Activated naive CD8-positive, alpha-beta T cell treated with anti-CD3 and anti-CD28 coated beads for 36 hours (primary cell): Measurements from ENCODE around the gene SMPD3. TPM values are rescaled to one million over a fixed set of nuclear protein-coding genes. Genes with fewer than 3 reads are reported as not detected.

Experiments
- DNase-seq: peaks from one replicate; pipeline ENCODE4 v3.0.0; 2021
- H3K27ac Mint-ChIP-seq: one replicate; pipeline ENCODE4 v1.8.0; 2022; ENCODE audit warnings: mild to moderate bottlenecking, moderate library complexity, mixed read lengths
- H3K27me3 Mint-ChIP-seq: one replicate; pipeline ENCODE4 v1.8.0; 2022; ENCODE audit warnings: mild to moderate bottlenecking, mixed read lengths
- H3K36me3 Mint-ChIP-seq: one replicate; pipeline ENCODE4 v1.8.0; 2021; ENCODE audit warnings: mild to moderate bottlenecking, mixed read lengths
- H3K4me1 Mint-ChIP-seq: one replicate; pipeline ENCODE4 v1.8.0; 2021; ENCODE audit warnings: mixed read lengths
- H3K4me3 Mint-ChIP-seq: one replicate; pipeline ENCODE4 v1.8.0; 2022; ENCODE audit warnings: mild to moderate bottlenecking, moderate library complexity, mixed read lengths
- H3K9me3 Mint-ChIP-seq: one replicate; pipeline ENCODE4 v1.8.0; 2022; ENCODE audit warnings: mixed read lengths
- total RNA-seq, 2 experiments: library from RNA; stranded (reverse); gene quantifications; one replicate each; pipeline ENCODE4 v1.2.3, GENCODE V29; 2021

Gene SMPD3
- total RNA-seq, 2 experiments from 2014 or later, result 0.06 to 0.16 TPM

GRCh38 chr16:68379472-68380347 is 68.6 kb downstream of the SMPD3 start:
- no peak overlapping the region for H3K27ac Mint-ChIP-seq
- no peaks in the 10 kb centered on the region for H3K36me3 Mint-ChIP-seq
- peaks cover 4% of the 10 kb centered on the region for H3K27me3 Mint-ChIP-seq
- no peak overlapping the region for H3K4me3 Mint-ChIP-seq
- no peaks in the 10 kb centered on the region for H3K9me3 Mint-ChIP-seq
- DNase-seq, result no peak
- no peaks in the 10 kb centered on the region for H3K4me1 Mint-ChIP-seq

GRCh38 chr16:68378436-68379415 is 69.6 kb downstream of the SMPD3 start:
- Mint-ChIP-seq H3K4me1 (no peaks in the 10 kb centered on the region), H3K4me3 (no peak overlapping the region), H3K9me3 (no peaks in the 10 kb centered on the region), H3K27me3 (peaks cover 9% of the 10 kb centered on the region), H3K27ac (no peak overlapping the region), H3K36me3 (no peaks in the 10 kb centered on the region)
- no peak for DNase-seq

- peaks cover 11% of the 10 kb centered on the region for H3K27me3 Mint-ChIP-seq
- no peak for DNase-seq
- no peaks in the 10 kb centered on the region for H3K36me3 Mint-ChIP-seq
- H3K9me3 Mint-ChIP-seq, result no peaks in the 10 kb centered on the region
- no peak overlapping the region for H3K4me3 Mint-ChIP-seq
- no peak overlapping the region for H3K27ac Mint-ChIP-seq
- H3K4me1 Mint-ChIP-seq, result no peaks in the 10 kb centered on the region
Observed at GRCh38 chr16:68377667-68378393, 70.5 kb downstream of the SMPD3 start.

DNA sequence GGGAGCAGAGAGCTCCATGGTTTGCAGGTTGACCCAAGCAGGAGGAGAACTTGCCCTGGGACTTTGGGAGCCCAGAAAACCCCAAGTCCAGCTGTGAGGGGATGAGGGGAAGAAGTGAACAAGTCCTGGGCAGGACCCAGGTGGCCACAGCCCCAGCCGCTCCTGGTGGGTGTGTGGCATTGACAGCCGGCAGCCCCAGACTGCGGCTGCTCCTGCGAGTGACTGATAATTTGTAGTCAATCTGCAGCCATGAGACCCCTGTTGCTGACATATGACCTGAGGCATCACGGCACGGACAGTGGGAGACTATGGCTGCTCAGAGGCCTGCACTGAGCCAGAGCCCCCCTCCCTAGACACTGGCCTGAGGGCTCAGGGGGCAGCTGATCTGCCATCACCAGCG is 71.1 kb downstream of the SMPD3 start:
- H3K36me3 Mint-ChIP-seq, result no peaks in the 10 kb centered on the region
- H3K27me3 Mint-ChIP-seq, result peaks cover 11% of the 10 kb centered on the region
- H3K4me3 Mint-ChIP-seq, result no peak overlapping the region
- no peak overlapping the region for H3K27ac Mint-ChIP-seq
- no peak for DNase-seq
- H3K4me1 Mint-ChIP-seq, result no peaks in the 10 kb centered on the region
- no peaks in the 10 kb centered on the region for H3K9me3 Mint-ChIP-seq

DNA sequence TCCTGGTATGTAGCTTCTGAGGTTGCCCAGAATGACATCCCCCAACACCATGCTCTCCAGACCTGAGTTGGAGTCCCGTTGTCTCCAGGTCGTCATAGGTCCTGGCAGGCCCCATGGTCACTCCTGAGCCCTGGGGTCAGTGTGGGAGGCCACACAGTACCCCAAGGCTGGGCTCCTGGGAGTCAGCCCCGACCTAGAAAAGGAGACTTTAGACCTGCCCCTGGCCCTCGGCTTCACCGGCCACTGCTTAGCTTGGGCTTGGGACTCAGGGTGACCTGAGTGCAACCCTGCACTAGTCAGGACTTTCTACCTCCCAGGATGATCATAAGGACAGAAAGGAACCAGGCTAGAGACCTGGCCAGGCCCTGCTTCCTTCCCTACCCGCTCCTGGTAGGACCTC is 71.7 kb downstream of the SMPD3 start:
- Mint-ChIP-seq H3K9me3 (no peaks in the 10 kb centered on the region), H3K36me3 (no peaks in the 10 kb centered on the region), H3K4me1 (no peaks in the 10 kb centered on the region), H3K4me3 (no peak overlapping the region), H3K27me3 (peaks cover 15% of the 10 kb centered on the region), H3K27ac (no peak overlapping the region)
- DNase-seq, result no peak

DNA sequence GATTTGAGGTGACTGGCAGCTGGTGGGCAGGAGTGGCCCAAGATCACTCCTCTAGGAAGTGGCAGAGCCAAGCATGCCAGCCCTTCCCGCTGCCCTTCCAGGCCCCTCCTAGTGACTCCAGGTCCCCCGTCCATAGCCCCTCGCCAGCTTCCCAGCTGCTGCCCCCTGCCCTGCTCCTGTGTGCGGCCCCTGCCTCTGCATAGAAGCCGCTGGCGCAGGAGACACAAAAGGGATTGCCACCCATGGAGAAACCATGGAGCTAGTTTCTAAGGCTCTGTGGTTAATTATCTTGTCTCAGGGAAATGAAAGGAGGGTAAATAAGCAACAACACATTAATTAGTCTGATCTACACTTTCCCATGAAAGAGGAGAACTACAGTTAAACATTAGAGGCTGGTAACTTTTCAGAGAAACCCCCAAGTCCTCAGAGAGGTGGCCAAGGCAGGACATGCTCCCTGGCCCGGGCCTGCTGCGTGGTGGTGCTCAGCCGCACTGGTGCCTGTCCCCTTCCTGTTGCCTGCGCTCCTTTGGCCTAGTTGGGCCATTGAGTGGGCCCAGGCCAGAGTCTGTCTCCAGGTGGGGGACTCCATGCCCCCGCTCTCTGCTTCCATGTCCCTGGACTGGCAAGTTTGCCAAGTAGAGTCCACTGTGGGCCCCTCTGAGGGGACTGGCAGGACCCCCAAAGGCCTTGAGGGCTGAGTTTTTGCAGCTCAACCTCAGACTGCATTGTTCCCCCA is 72.3 kb downstream of the SMPD3 start:
- H3K27me3 Mint-ChIP-seq, result peaks cover 15% of the 10 kb centered on the region
- H3K9me3 Mint-ChIP-seq, result no peaks in the 10 kb centered on the region
- no peaks in the 10 kb centered on the region for H3K36me3 Mint-ChIP-seq
- peaks cover under 1% of the 10 kb centered on the region for H3K4me1 Mint-ChIP-seq
- no peak for DNase-seq
- H3K27ac Mint-ChIP-seq, result no peak overlapping the region
- no peak overlapping the region for H3K4me3 Mint-ChIP-seq

DNA sequence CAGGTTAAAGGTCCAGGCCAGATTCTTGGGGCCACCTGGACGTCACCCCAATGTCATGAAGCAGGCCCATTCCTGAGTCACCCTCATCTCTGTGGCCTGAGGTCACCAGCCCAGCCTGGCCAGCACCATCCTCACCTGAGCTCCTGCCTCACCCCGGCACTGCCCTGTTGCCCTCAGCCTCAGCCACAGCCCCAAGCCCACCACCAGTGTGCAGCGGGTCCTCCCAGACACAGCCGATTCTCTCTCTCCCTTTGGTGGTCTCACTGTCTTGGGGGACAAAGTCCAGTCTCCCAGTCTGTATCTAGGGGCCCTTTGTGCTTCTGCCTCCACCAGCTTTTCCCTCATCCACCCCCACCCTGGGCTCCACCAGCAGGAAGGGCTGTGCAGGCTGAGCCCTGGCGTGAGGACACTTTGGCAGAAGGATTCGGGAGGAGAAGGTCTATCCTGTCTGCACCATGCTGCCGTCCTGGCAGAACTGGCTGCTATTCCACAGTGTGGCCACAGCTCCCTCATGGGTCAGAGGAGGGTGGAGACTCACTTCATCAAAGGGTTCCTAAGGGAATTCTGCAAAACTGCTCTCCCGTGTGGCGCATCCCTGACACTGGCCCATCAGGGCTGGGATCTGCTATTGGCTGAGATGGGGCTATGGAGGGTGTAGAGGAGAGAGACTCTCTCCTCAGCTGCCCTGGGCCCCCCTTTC is 73.2 kb downstream of the SMPD3 start:
- Mint-ChIP-seq H3K4me1 (peaks cover 10% of the 10 kb centered on the region), H3K4me3 (no peak overlapping the region), H3K9me3 (no peaks in the 10 kb centered on the region), H3K27ac (no peak overlapping the region), H3K27me3 (peaks cover 15% of the 10 kb centered on the region), H3K36me3 (no peaks in the 10 kb centered on the region)
- no peak for DNase-seq

DNA sequence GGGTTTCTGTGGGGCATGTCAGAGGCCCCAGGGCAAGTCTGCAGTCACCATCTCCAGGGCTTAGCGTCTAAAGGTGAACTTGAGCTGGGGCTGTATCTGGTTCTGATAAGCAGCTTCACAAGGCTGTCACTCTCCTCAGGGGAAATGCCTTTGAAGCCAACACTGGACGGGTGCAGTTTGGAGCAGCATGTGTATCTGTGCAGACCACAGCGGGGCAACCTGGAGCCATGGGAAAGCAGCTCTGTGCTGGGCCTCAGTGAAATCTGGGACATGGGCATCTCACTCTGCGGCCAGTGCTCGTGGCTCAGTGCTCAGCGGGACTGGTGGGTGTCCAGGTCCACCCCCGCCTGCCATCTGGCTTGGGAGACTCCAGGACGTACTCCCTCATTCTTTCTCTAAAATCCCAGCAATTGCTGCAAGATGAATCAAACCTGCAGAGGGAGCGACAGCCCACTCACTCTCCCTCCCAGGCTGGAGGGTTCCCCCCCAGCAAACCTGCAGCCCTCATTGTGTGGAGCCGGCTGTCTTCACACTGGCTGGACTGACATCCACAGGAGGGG is 74.0 kb downstream of the SMPD3 start:
- H3K27me3 Mint-ChIP-seq, result peaks cover 15% of the 10 kb centered on the region
- no peaks in the 10 kb centered on the region for H3K36me3 Mint-ChIP-seq
- H3K9me3 Mint-ChIP-seq, result no peaks in the 10 kb centered on the region
- H3K4me3 Mint-ChIP-seq, result no peak overlapping the region
- no peak for DNase-seq
- H3K4me1 Mint-ChIP-seq, result peaks cover 17% of the 10 kb centered on the region
- no peak overlapping the region for H3K27ac Mint-ChIP-seq

- Mint-ChIP-seq H3K27ac (no peak overlapping the region), H3K36me3 (no peaks in the 10 kb centered on the region), H3K9me3 (no peaks in the 10 kb centered on the region), H3K4me1 (peaks cover 24% of the 10 kb centered on the region), H3K4me3 (no peak overlapping the region), H3K27me3 (peaks cover 15% of the 10 kb centered on the region)
- DNase-seq, result no peak
Observed at GRCh38 chr16:68373528-68374245, 74.6 kb downstream of the SMPD3 start.

GRCh38 chr16:68372806-68373205 is 75.5 kb downstream of the SMPD3 start:
- no peaks in the 10 kb centered on the region for H3K9me3 Mint-ChIP-seq
- peaks cover 23% of the 10 kb centered on the region for H3K27me3 Mint-ChIP-seq
- H3K27ac Mint-ChIP-seq, result no peak overlapping the region
- H3K36me3 Mint-ChIP-seq, result no peaks in the 10 kb centered on the region
- no peak overlapping the region for H3K4me3 Mint-ChIP-seq
- peaks cover 32% of the 10 kb centered on the region for H3K4me1 Mint-ChIP-seq
- no peak for DNase-seq

DNA sequence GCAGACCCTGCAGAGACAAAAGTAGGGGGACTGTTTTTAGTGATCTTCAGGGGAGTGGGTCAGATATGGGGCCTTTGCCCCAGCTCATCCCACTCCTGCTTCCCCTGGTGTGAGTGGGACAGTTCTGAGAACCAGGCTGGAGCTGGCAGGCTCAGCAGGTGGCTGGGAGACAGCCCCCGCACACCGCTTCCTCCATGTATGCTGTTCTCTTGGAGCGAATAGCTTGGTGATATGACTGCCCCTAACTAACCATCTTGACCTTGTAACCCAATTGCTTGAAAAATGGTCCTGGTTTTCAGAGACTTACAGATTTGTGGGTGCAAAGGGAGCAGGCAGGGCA is 76.0 kb downstream of the SMPD3 start:
- Mint-ChIP-seq H3K27ac (no peak overlapping the region), H3K4me3 (no peak overlapping the region), H3K9me3 (no peaks in the 10 kb centered on the region), H3K36me3 (no peaks in the 10 kb centered on the region), H3K4me1 (peaks cover 34% of the 10 kb centered on the region), H3K27me3 (peaks cover 27% of the 10 kb centered on the region)
- no peak for DNase-seq

DNA sequence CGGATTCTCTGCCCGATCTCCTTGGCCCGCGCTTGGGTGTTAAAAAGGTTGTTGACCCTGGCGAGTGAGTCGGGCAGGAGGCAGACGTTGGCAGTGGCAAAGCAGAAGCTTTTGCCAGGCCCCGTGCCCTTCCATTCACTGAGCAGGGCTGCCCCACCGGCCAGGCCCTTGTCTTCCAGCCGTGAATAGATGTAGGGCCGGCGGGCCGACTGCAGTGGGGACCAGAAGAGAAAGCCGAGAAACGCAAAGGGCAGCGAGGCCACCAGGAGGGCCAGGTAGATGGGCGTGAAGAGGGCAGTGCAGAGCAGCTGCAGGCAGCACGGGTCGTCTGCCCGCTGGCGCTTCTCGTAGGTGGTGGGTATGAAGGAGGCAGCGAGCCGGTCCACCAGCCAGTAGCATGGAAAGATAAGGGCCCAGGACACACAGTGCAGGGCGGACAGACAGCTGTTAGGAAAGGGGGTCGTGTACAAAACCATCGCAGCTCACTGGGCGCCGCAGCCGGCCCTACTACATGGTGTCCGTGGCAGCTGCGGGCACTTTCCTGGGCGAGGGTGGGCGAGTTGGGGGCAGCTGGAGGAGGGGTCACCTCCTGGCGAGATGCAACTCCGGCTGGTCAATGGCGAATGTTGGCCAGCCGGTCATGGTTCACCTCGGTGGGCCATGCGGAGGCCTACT is 76.5 kb downstream of the SMPD3 start:
- Mint-ChIP-seq H3K4me3 (no peak overlapping the region), H3K9me3 (no peaks in the 10 kb centered on the region), H3K27me3 (peaks cover 33% of the 10 kb centered on the region), H3K27ac (no peak overlapping the region), H3K36me3 (no peaks in the 10 kb centered on the region), H3K4me1 (peaks cover 34% of the 10 kb centered on the region)
- no peak for DNase-seq

GRCh38 chr16:68371276-68371651 is 77.0 kb downstream of the SMPD3 start:
- H3K4me1 Mint-ChIP-seq, result peaks cover 34% of the 10 kb centered on the region

More at GRCh38 chr16:68371276-68371651, 77.0 kb downstream of the SMPD3 start:
- DNase-seq, result no peak
- no peak overlapping the region for H3K27ac Mint-ChIP-seq
- H3K9me3 Mint-ChIP-seq, result no peaks in the 10 kb centered on the region
- H3K36me3 Mint-ChIP-seq, result no peaks in the 10 kb centered on the region
- no peak overlapping the region for H3K4me3 Mint-ChIP-seq
- H3K27me3 Mint-ChIP-seq, result peaks cover 37% of the 10 kb centered on the region
